GM21360 (cell line): ENCODE results near the gene ATRN.

Source experiments
- ATAC-seq: cut with Tn5 transposase; IDR thresholded peaks from one replicate; pipeline ENCODE4 v1.9.1; 2021; ENCODE audit warnings: mild to moderate bottlenecking, moderate library complexity; ENCODE audit not compliant: unreplicated experiment

The ATRN gene

GRCh38 chr20:3653921-3654320, 183.1 kb downstream of the ATRN start:
- no peak for ATAC-seq

GRCh38 chr20:3654326-3655130, 183.7 kb downstream of the ATRN start:
- no peak for ATAC-seq

DNA sequence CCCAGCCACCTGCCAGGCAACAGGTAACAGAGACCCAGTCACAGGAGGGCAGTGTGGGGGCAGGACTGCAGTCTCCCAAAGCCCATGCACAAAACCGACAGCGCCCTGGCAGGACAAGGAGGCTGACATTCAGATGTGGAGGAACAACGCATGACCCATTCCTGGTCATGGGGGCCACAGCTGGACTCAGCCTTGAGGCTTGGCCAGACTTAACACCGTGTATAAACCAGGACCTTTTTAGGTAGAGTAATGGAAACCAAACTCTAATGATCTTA, 184.2 kb downstream of the ATRN start:
- no peak for ATAC-seq

DNA sequence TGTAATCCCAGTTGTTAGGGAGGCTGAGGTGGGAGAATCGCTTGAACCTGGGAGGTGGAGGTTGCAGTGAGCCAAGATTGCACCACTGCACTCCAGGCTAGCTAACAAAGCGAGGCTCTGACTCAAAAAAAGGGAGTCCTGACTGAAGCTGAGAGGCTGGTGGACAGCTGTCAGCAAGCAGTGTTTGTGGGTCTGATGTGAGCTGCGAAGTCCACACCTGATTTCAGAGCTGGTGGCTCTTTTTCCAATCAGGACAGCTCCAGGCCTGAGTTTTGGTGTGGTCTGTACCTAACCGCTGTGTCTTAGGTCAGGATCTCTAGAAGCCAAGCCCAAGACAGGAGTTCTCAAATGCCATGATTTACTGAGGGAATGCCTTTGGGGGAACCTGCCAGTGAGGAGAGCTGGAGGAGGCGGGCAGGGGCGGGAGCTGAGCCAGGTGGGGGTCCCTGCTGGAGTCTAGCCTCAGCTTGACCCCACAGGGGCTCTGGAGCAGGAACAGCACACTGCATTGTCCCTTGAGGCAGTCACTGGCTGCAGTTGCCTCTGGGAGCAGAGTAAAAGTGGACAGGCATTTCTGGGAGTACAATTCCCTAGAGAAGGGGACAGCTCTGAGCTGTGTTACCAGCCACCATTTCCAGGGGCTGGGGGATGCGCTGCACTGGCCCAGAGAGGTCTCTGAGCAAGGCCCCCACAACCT, 187.3 kb downstream of the ATRN start:
- no peak for ATAC-seq

GRCh38 chr20:3658716-3659491, 188.1 kb downstream of the ATRN start:
- peak; percentile 89 for ATAC-seq

GRCh38 chr20:3659492-3660261, 188.9 kb downstream of the ATRN start:
- ATAC-seq: no peak

GRCh38 chr20:3660262-3661059, 189.6 kb downstream of the ATRN start:
- no peak for ATAC-seq

DNA sequence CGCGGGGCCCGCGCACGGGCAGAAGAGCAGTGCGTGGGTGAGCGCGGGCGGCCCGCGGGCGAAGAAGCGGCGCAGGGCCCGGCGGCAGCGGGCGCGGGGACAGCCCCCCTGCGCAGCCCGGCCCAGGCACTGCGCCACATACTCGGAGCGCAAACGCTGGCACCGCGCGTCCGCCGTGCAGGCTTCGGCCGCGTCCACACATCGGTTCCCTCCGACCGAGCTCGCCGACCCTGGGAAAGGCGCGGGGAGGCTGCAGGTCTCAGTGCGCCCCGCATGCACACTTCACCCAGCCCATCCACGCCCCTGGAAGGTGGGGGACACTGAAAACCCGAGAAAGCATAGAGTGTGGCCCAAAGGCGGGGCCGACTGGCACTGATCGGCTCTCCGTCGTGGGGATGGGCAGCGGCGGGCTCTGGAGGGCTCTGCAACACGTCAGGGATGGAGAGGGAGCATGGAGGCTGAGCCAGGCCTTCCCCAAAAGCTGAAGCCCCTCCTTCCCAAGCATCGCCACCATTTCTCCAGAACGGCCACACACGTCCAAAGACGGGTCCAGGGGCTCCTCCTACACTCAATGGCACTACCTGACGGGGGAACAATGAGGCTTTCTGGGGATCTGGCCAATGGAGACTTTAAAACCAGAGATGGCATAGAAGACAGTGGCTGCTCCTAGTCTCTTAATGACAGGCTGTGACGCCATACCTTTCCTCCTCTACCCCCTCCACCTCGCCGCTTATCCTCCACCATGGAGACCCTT, 190.4 kb downstream of the ATRN start:
- ATAC-seq: no peak

DNA sequence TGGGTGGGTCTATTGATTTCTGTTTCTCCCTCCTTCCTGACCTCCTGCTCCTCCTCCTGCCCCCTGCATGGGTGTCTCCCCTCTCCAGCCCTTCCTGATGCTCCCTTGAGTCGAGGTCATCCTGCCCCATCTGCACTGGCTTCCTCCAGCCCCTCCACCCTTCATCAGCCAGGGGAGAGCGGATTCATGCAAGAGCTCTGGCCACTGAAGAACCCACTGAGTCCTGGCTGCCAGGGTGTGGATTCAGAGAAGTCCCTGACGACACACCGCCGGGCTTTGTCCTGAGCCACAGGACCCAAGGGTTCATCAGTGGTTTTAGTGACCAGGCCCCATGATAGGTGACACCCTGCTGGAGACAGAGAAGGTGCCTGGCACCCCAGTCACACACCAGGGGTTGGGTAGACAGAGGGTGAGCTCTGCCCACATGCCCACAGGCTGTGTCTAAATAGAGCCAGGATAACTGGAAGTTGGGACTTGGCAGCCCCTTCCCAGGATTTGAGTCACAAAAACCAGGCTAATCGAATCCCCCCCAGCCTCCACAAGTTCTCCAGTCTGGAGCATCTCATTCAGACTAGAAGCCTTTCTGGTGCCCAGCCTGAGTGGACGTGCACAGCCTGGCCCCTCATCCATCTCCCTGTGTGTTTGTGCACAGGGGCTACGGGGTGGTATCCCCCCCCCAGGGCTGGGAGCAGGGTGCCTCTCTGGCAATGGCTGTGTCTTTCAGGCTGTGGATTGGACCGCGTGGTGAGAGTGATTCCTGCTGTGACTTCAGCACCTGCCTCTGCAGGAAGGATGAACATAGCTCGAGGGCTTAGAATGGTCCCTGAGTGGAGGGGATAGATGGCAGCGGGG, 191.2 kb downstream of the ATRN start:
- ATAC-seq: no peak

DNA sequence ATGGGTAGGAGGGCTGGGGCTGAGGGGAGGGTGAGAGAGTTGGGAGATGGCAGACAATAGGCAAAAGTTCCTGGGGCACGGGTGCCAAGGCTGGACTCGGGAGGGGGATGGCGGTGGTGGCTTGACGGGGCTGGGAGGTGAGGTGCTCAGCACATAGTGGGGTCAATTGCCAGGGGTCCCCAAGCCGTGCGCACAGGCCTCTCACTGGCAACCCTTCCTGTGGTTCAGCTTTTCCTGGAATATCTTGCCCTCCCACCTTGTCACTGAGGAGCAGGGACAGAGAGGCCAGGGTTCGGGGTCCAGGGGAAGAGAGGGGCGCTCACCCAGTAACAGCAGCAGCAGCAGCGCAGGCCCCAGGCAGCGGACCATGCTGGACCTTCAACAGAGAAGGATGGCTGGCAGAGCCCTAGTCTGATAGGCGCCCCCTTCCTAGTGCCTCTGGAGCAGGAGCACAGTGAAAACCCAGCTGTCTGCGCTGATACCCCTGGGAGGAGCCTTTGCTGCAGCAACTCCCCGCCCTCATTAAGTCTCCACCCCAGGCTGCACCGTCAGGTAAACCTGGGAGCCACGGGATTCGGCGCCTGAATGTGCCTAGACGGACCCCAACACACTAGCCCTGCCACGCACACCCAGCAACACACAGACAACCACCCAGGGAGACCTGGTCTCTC, 192.3 kb downstream of the ATRN start, which contains the start of gene GFRA4:
TSS of gene GFRA4 (minus strand) at position 369 of the 671 bp plus-strand sequence. CDS start at position 369, 0 bp downstream.
- no peak for ATAC-seq

- ATAC-seq: no peak
These were observed 193.0 kb downstream of the ATRN start for GRCh38 chr20:3663858-3664257.

DNA sequence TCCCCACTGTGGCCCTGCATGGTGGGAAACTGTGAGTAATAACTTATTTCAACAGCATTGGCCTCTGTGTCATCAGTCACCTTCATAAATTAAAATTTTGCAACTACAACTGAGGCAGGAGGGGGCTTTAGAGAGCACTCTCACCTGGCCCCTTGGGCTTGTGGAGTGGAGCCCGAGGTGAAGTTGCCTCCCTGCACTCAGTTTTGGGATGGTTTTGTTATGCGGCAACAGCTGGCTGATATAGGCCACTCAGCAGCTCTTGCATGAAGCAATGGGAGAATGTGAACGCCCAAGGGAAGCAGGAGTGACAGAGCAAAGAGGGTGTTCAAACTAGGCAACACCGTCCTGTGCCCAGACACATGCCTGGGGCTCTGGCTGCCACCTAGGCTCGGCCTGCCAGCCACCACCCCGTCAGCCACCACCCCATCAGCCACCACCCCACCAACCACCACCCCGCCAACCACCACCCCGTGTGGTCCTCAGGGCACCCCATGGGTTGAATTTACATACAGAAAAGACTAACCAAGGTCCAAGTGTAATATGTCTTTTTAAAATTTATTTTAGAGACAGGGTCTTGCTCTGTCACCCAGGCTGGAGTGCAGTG, 196.7 kb downstream of the ATRN start:
- ATAC-seq: no peak

DNA sequence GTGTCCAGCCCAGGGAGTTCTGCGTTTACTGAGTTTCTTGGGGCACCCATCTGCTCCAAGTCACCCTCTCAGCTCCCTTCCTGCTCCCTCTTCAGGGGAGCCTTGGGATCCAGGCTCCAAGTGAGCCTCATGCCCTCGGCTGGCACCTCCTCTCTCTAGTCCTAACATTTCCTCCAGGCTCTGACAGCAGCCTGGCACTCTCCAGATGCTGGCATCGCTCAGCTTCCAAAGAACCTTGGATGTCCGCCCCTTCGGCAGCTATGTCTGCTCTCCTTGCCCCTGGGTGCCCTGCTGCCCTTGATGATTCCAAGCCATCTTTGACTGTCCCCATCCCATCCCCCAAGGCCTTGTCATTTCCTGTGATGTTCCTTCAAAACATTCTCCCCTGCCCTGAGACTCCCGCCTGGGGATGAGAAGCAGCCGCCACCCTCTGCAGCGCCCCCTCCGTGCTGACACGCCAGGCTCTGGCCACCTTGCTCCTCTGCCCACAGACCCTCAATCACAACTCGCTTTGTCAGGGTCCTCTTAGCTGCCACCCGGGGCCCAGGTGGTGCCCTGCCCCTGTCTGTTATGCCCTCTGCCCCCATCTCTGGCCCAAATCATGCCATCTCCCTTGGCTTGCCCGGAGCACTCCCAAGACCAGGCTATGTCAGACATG, 199.0 kb downstream of the ATRN start:
- no peak for ATAC-seq

DNA sequence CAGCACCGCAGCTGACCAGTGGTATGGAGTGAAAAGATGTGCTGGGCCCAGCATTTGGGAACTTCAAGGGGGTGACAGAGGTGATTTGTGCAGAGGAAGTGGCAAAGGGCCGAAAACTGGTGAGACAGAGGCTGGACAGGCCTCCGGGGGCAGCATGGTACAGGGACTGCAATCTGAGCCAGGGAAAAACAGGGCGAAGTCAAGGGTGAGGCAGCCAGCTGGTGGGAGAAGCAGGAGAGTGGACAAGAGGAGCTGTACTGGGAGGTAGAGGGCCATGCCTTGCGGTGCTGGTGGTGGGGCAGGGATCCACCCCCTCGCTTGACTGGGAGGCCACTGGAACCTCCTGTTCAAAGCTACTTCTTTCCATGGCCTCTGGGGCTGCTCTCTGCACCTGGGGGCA, 199.7 kb downstream of the ATRN start:
- ATAC-seq: no peak

DNA sequence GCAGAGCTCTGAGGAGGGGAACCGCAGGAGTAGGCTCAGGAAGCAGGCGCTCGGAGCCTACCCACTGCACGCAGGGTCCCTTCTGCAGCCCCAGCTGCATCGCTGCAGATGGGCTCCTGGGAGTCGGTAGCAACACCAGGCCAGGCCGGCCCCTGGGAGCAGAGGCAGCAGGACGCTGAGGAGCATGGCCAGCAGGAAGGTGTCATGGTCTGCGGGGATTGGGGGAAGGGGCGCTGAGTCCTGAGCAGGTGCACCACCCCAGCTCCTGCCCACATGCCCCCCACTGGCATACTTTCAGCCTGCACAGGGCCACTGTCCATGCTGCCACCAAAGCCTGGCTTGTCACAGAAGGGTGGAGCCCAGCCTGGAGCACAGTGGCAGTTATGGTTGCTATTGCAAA, 200.1 kb downstream of the ATRN start:
- ATAC-seq: no peak

DNA sequence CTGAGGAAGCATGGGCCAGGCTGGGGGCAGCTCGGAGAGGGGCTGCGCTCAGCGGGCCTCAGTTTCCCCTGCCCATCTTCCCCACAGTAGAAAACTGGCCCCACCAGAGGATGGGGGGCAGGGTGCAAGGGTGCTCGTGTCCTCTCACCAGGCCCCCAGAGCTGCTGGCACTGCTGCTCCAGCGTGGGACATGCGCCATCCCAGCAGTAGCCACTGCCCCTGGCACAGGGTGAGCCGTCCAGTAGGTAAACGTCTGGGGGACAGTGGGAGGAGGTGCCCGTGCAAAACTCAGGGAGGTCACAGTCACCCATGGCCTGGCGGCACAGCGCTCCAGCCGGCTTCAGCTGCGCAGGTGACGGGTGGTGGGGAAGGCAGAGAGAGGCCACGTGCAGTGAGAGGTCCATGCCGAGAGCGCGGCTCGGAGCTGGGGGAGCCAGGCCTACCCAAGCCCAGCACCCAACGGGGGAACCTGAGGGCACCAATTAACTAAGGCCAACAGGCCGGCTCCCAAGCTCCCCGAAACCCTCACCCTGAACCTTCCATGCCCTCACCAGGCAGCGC, 201.2 kb downstream of the ATRN start:
- no peak for ATAC-seq
